B cell (primary cell): ENCODE measurements around the gene ZFAND4. TPM values are rescaled to one million over a fixed set of nuclear protein-coding genes. Genes with fewer than 3 reads are reported as not detected.
"Not testable (repeated sequence)": the region's sequence is repeated elsewhere in the genome, so short reads cannot be mapped to it uniquely, and the experiment has no call there.

Experiments used
- ATAC-seq: fragments of 200-7000 bp; cut with Tn5 transposase; one replicate; pipeline ENCODE4 v1.10.0; 2021; ENCODE audit warnings: low read depth, mild to moderate bottlenecking, moderate number of reproducible peaks, moderate library complexity
- CTCF ChIA-PET: fragments of 350-600 bp; sonication (Branson Sonifier 250); formaldehyde crosslinking; loops from one replicate; lab custom pipeline; 2021; ENCODE audit warnings: antibody characterized with exemption, inconsistent platforms; lab: Charles Lee
- POLR2A ChIA-PET: fragments of 350-600 bp; sonication (Branson Sonifier 250); formaldehyde crosslinking; loops from one replicate; lab custom pipeline; 2021; ENCODE audit warnings: antibody characterized with exemption; lab: Charles Lee
- DNase-seq: peaks from one replicate; pipeline ENCODE4 v3.0.0; 2013
- H2AFZ ChIP-seq: 2 replicates; pipeline ENCODE4 v1.6.1; 2012; ENCODE audit warnings: mild to moderate bottlenecking, low read depth, low read length; ENCODE audit not compliant: insufficient read depth, poor library complexity, severe bottlenecking
- H3K27ac ChIP-seq, 2 donors: 1 replicate in 1 of 2; 2 replicates in 1 of 2; pipeline ENCODE4 v1.5.1; 2012 to 2013; ENCODE audit warnings: low read length in 2 of 2, mild to moderate bottlenecking in 2 of 2, moderate library complexity in 1 of 2
- H3K27me3 ChIP-seq, 4 experiments: fragments of 200-600 bp in 1 of 4; sonication (generic) in 1 of 4; replicated peaks in 1 of 4; 1 replicate in 2 of 4; 2 replicates in 2 of 4; pipeline versions ENCODE4 v1.6.1 to v1.7.0; 2013 to 2016; ENCODE audit warnings: low read length in 3 of 4, mild to moderate bottlenecking in 2 of 4, mixed read lengths in 1 of 4, moderate library complexity in 1 of 4; ENCODE audit not compliant: insufficient read depth in 4 of 4, control insufficient read depth in 3 of 4; ENCODE audit errors: control extremely low read depth in 1 of 4
- H3K36me3 ChIP-seq, 2 experiments: replicated peaks in 1 of 2; 1 replicate in 1 of 2; 2 replicates in 1 of 2; pipeline versions ENCODE4 v1.6.1 to v1.7.1; 2013; ENCODE audit warnings: low read length in 1 of 2; ENCODE audit not compliant: insufficient read depth in 2 of 2, control insufficient read depth in 1 of 2; ENCODE audit errors: control extremely low read depth in 1 of 2, extremely low read depth in 1 of 2
- H3K4me1 ChIP-seq, 2 donors: fragments of 200-600 bp in 1 of 2; sonication (generic) in 1 of 2; 1 replicate in 1 of 2; 2 replicates in 1 of 2; pipeline versions ENCODE4 v1.5.1 to v1.6.1; 2013 to 2017; ENCODE audit warnings: low read length in 2 of 2; ENCODE audit not compliant: control insufficient read depth in 2 of 2, insufficient read depth in 2 of 2
- H3K4me2 ChIP-seq: replicated peaks from 2 replicates; pipeline ENCODE3; 2012; ENCODE audit warnings: mild to moderate bottlenecking, low read depth, low read length; ENCODE audit not compliant: poor library complexity, severe bottlenecking
- H3K4me3 ChIP-seq, 5 experiments: fragments of 200-600 bp in 1 of 5; sonication (generic) in 1 of 5; 1 replicate in 3 of 5; 2 replicates in 2 of 5; pipeline versions ENCODE4 v1.5.1 to v1.7.0; 2011 to 2016; ENCODE audit warnings: low read length in 4 of 5, mild to moderate bottlenecking in 4 of 5, low read depth in 2 of 5, control low read depth in 1 of 5, moderate library complexity in 1 of 5; ENCODE audit not compliant: insufficient read depth in 1 of 5; ENCODE audit errors: control extremely low read depth in 1 of 5, extremely low read depth in 1 of 5
- H3K79me2 ChIP-seq: fragments of 200-600 bp; sonication (generic); one replicate; pipeline ENCODE4 v1.6.0; 2016; ENCODE audit warnings: low read length; ENCODE audit not compliant: control insufficient read depth, insufficient read depth
- H3K9ac ChIP-seq: fragments of 200-600 bp; sonication (generic); 2 replicates; pipeline ENCODE4 v1.6.1; 2017; ENCODE audit warnings: mild to moderate bottlenecking, low read length, moderate library complexity
- H3K9me3 ChIP-seq, 3 donors: one replicate each; pipeline versions ENCODE4 v1.6.1 to v1.7.1; 2013; ENCODE audit warnings: low read length in 2 of 3; ENCODE audit not compliant: control insufficient read depth in 2 of 3, insufficient read depth in 1 of 3; ENCODE audit errors: control extremely low read depth in 1 of 3
- H4K20me1 ChIP-seq: 2 replicates; pipeline ENCODE4 v1.6.0; 2012; ENCODE audit warnings: mild to moderate bottlenecking, low read length; ENCODE audit not compliant: insufficient read depth, control insufficient read depth, poor library complexity, severe bottlenecking
- H3K27ac Mint-ChIP-seq: one replicate; pipeline ENCODE4 v1.8.0; 2021; ENCODE audit warnings: mixed read lengths
- H3K27me3 Mint-ChIP-seq: one replicate; pipeline ENCODE4 v1.8.0; 2021; ENCODE audit warnings: mixed read lengths
- H3K4me1 Mint-ChIP-seq: one replicate; pipeline ENCODE4 v1.8.0; 2021; ENCODE audit warnings: mixed read lengths
- H3K4me3 Mint-ChIP-seq: one replicate; pipeline ENCODE4 v1.8.0; 2021; ENCODE audit warnings: mixed read lengths
- H3K9me3 Mint-ChIP-seq: one replicate; pipeline ENCODE4 v1.8.0; 2022; ENCODE audit warnings: mixed read lengths; ENCODE audit not compliant: insufficient read depth
- EZH2 ChIP-seq: IDR thresholded peaks from 2 replicates; pipeline ENCODE4 v1.6.1; 2012; ENCODE audit warnings: borderline replicate concordance, low read depth, mild to moderate bottlenecking, moderate library complexity, low read length; ENCODE audit not compliant: insufficient read depth, poor library complexity, severe bottlenecking
- WGBS: methylation state at CpG from one replicate; pipeline ENCODE4 v1.1.5; 2013; ENCODE audit warnings: missing lambda C conversion rate; ENCODE audit not compliant: insufficient coverage; 5-methylcytosine and 5-hydroxymethylcytosine counted together
- intact Hi-C: fragments of 100-400 bp; cut with micrococcal nuclease; formaldehyde crosslinking; loops from one replicate; pipeline ENCODE4 v1.10.0; 2022
- polyA plus RNA-seq: library from polyadenylated mRNA; depleted of rRNA; stranded (reverse); fragments of >200 nt; gene quantifications from 2 replicates; pipeline ENCODE4 v1.2.3, GENCODE V29; 2012
- total RNA-seq, 2 donors: library from RNA; stranded (reverse); fragments of 120-200 nt in 1 of 2; gene quantifications; 1 replicate in 1 of 2; 2 replicates in 1 of 2; pipeline versions ENCODE4 v1.2.3 to v1.2.4, GENCODE V29; 2013 to 2022
- TF ChIP-seq, protein P1 (sequence below): fragments of 200-600 bp; IDR thresholded peaks from one replicate; pipeline ENCODE4 v1.8.0; 2022; ENCODE audit warnings: antibody characterized with exemption, mild to moderate bottlenecking

The ZFAND4 gene
- total and polyA plus RNA-seq, 2 donors (not counting 1 experiment from before 2014, with no cell fraction given): 7.9 to 23.4 TPM

DNA sequence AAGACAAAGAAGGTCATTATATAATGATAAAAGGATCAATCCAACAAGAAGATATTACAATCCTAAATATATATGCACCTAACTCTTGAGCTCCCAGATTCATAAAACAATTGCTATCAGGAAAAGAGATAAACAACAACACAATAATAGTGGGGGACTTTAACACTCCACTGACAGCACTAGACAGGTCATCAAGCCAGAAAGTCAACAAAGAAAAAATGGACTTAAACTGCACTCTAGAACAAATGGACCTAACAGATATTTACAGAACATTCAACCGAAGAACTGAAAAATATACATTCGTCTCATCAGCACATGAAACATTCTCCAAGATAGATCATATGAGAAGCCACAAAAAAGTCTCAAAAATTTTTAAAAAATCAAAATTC lies 17.8 kb downstream of the ZFAND4 start:
- DNase-seq, H3K4me3 ChIP-seq, H3K9me3 ChIP-seq, H3K4me2 ChIP-seq, H4K20me1 ChIP-seq, H3K27me3 ChIP-seq, H3K27ac ChIP-seq, H3K9ac ChIP-seq, H3K27me3 Mint-ChIP-seq, ATAC-seq, POLR2A ChIA-PET, H2AFZ ChIP-seq, H3K9me3 Mint-ChIP-seq: not testable (repeated sequence)
- no CpG with 5 or more reads among the region's 2 CpGs for WGBS
- peak overlapping the region; percentile 34 for H3K27ac Mint-ChIP-seq
- Histone ChIP-seq H3K36me3 (peaks cover 11 to 18% of the 10 kb centered on the region in 2 experiments), H3K79me2 (peaks cover 51% of the 10 kb centered on the region), H3K4me1 (peaks cover 5 to 10% of the 10 kb centered on the region in 2 donors)
- intact Hi-C loops: loop anchor here (5.0 kb wide), 1 partner anchor 192 kb away; no protein-coding TSS in a partner anchor
- peaks cover 37% of the 10 kb centered on the region for H3K4me1 Mint-ChIP-seq
- H3K4me3 Mint-ChIP-seq: peak overlapping the region; percentile 62
- CTCF ChIA-PET: interaction anchor here (1.0 to 2.2 kb wide), 2 partner anchors 10 to 17 kb away, joined by 3 to 6 read pairs; partner anchors contain the start of gene ZFAND4

DNA sequence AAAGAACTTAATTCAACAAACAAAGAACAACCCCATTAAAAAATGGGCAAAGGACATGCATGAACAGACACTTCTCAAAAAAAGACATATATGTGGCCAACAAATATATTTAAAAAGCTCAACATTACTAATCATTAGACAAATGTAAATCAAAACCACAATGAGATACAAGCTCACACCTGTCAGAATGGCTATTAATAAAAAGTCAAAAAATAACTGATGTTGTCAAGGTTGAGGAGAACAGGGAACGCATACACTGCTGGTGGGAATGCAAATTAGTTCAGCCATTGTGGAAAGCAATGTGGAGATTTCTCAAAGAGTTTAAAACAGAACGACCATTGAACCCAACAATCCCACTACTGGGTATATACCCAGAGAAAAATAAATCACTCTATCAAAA lies 19.1 kb downstream of the ZFAND4 start:
- ChIA-PET CTCF (no interaction called here), POLR2A (no interaction called here)
- Histone ChIP-seq H3K27ac (no peak overlapping the region), H3K4me2 (peak overlapping the region; percentile 16), H2AFZ (no peak overlapping the region), H4K20me1 (no peaks in the 10 kb centered on the region), H3K36me3 (peaks cover 12 to 21% of the 10 kb centered on the region in 2 experiments), H3K27me3 (no peaks in the 10 kb centered on the region), H3K9me3 (peaks cover 0 to 4% (median 3%) of the 10 kb centered on the region in 3 donors), H3K4me1 (peaks cover 5 to 10% of the 10 kb centered on the region in 2 donors), H3K4me3 (no peak overlapping the region), H3K9ac (no peak overlapping the region), H3K79me2 (peaks cover 39% of the 10 kb centered on the region)
- WGBS: no CpG with 5 or more reads among the region's 2 CpGs
- Mint-ChIP-seq H3K27ac (peak overlapping the region; percentile 50), H3K9me3 (peaks cover 2% of the 10 kb centered on the region), H3K4me1 (peaks cover 36% of the 10 kb centered on the region), H3K4me3 (peak overlapping the region; percentile 62), H3K27me3 (no peaks in the 10 kb centered on the region)
- intact Hi-C loops: no loop called here
- ATAC-seq (no peak), DNase-seq (no peak)
- TF ChIP-seq EZH2: no peak
- TF ChIP-seq, protein P1, sequence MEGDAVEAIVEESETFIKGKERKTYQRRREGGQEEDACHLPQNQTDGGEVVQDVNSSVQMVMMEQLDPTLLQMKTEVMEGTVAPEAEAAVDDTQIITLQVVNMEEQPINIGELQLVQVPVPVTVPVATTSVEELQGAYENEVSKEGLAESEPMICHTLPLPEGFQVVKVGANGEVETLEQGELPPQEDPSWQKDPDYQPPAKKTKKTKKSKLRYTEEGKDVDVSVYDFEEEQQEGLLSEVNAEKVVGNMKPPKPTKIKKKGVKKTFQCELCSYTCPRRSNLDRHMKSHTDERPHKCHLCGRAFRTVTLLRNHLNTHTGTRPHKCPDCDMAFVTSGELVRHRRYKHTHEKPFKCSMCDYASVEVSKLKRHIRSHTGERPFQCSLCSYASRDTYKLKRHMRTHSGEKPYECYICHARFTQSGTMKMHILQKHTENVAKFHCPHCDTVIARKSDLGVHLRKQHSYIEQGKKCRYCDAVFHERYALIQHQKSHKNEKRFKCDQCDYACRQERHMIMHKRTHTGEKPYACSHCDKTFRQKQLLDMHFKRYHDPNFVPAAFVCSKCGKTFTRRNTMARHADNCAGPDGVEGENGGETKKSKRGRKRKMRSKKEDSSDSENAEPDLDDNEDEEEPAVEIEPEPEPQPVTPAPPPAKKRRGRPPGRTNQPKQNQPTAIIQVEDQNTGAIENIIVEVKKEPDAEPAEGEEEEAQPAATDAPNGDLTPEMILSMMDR: no peak
